HepG2 (cell line): ENCODE data around the gene RBM34. TPM values are rescaled to one million over a fixed set of nuclear protein-coding genes. Genes with fewer than 3 reads are reported as not detected.

Experiments used
- ATAC-seq: fragments of 200-7000 bp; cut with Tn5 transposase; 3 replicates; pipeline ENCODE4 v1.9.1; 2020; ENCODE audit warnings: mild to moderate bottlenecking, moderate library complexity
- BruUV-seq: library from RNA; stranded (reverse); fragments of 400-500 nt; replicated peaks from 2 replicates; lab custom pipeline; 2021; lab: Mats Ljungman, UMichigan
- CTCF ChIA-PET: fragments of 300-600 bp; formaldehyde crosslinking; extraction: SDS; loops from one replicate; lab custom pipeline; 2021; ENCODE audit warnings: low total read pairs, inconsistent platforms, low intra/inter-chr PET ratio; lab: Yijun Ruan, JAX
- POLR2A ChIA-PET: fragments of 350-600 bp; sonication (Branson Sonifier 250); formaldehyde crosslinking; loops from one replicate; lab custom pipeline; 2020; ENCODE audit warnings: antibody characterized with exemption, inconsistent platforms; lab: Yijun Ruan, JAX
- DNase-seq: peaks from one replicate; pipeline ENCODE4 v3.0.0-alpha.2; 2015; ENCODE audit warnings: low spot score
- FAIRE-seq: peaks from 3 replicates; lab custom pipeline; 2011; peaks lifted over from hg19 to GRCh38; lab: Jason Lieb, UNC
- H2AFZ ChIP-seq: one replicate; pipeline ENCODE4 v1.6.1; 2011; ENCODE audit warnings: low read length, inconsistent platforms
- H3K27ac ChIP-seq: fragments of 300-600 bp; 3 replicates; pipeline ENCODE4 v1.8.0; 2011; ENCODE audit warnings: mixed run types, mild to moderate bottlenecking, mixed read lengths, low read length, inconsistent platforms; ENCODE audit not compliant: insufficient read depth; ENCODE audit errors: extremely low read length
- H3K27me3 ChIP-seq, 2 experiments: fragments of 200-600 bp in 1 of 2; 2 replicates in 1 of 2; 3 replicates in 1 of 2; pipeline versions ENCODE4 v1.6.0 to v1.8.0; 2011; ENCODE audit warnings: low read length in 2 of 2, mild to moderate bottlenecking in 2 of 2, moderate library complexity in 2 of 2, inconsistent platforms in 1 of 2; ENCODE audit not compliant: insufficient read depth in 2 of 2, control insufficient read depth in 1 of 2
- H3K36me3 ChIP-seq, 2 experiments: fragments of 200-600 bp in 1 of 2; replicated peaks in 1 of 2; 2 replicates in 1 of 2; 3 replicates in 1 of 2; pipeline versions ENCODE4 v1.5.1 to v1.8.0; 2011; ENCODE audit warnings: low read length in 2 of 2, inconsistent platforms in 1 of 2; ENCODE audit not compliant: insufficient read depth in 2 of 2, control insufficient read depth in 1 of 2
- H3K4me1 ChIP-seq: 2 replicates; pipeline ENCODE4 v1.5.1; 2012; ENCODE audit warnings: low read length, inconsistent platforms; ENCODE audit not compliant: insufficient read depth
- H3K4me2 ChIP-seq: 2 replicates; pipeline ENCODE4 v1.6.0; 2011; ENCODE audit warnings: low read depth, low read length, inconsistent platforms
- H3K4me3 ChIP-seq, 3 experiments: fragments of 200-600 bp in 1 of 3; sonication (generic), shearing (Covaris generic) in 1 of 3; replicated peaks in 1 of 3; 2 replicates each; pipeline ENCODE4 v1.5.1; 2011 to 2016; ENCODE audit warnings: low read length in 3 of 3, inconsistent platforms in 2 of 3, low read depth in 2 of 3, mild to moderate bottlenecking in 2 of 3, control low read depth in 1 of 3, mixed read lengths in 1 of 3; ENCODE audit not compliant: insufficient read depth in 1 of 3
- H3K79me2 ChIP-seq: one replicate; pipeline ENCODE4 v1.6.1; 2011; ENCODE audit warnings: low read length, inconsistent platforms; ENCODE audit not compliant: insufficient read depth
- H3K9ac ChIP-seq: 2 replicates; pipeline ENCODE4 v1.6.0; 2011; ENCODE audit warnings: mild to moderate bottlenecking, low read depth, low read length, inconsistent platforms; ENCODE audit not compliant: insufficient read depth
- H3K9me3 ChIP-seq: 2 replicates; pipeline ENCODE4 v1.5.1; 2012; ENCODE audit warnings: mild to moderate bottlenecking, low read length
- H4K20me1 ChIP-seq: 2 replicates; pipeline ENCODE4 v1.6.0; 2011; ENCODE audit warnings: inconsistent platforms, mild to moderate bottlenecking, low read length, moderate library complexity; ENCODE audit not compliant: insufficient read depth
- ARID4A ChIP-seq: sonication (generic); formaldehyde crosslinking; IDR thresholded peaks from 2 replicates; pipeline ENCODE4 v1.5.0; 2020; ENCODE audit warnings: mild to moderate bottlenecking, missing genetic modification reagents, borderline replicate concordance
- FOXO4 ChIP-seq: sonication (generic); formaldehyde crosslinking; conservative IDR thresholded peaks from 2 replicates; pipeline ENCODE4 v1.8.1; 2023; ENCODE audit warnings: missing genetic modification reagents
- GATAD2A ChIP-seq: IDR thresholded peaks from 2 replicates; pipeline ENCODE4 v1.6.1; 2016
- HNF4A ChIP-seq: sonication (generic); formaldehyde crosslinking; IDR thresholded peaks from 2 replicates; pipeline ENCODE4 v1.4.0; 2020; ENCODE audit warnings: missing genetic modification reagents
- KDM3A ChIP-seq: IDR thresholded peaks from 2 replicates; pipeline ENCODE4 v1.6.1; 2018; ENCODE audit warnings: low read depth, missing compliant biosample characterization
- MED1 ChIP-seq: sonication (generic); formaldehyde crosslinking; IDR thresholded peaks from 2 replicates; pipeline ENCODE4 v1.4.0; 2020; ENCODE audit warnings: missing genetic modification reagents
- NAIF1 ChIP-seq: sonication (generic); formaldehyde crosslinking; IDR thresholded peaks from 2 replicates; pipeline ENCODE4 v1.5.0; 2020; ENCODE audit warnings: mild to moderate bottlenecking, missing genetic modification reagents, borderline replicate concordance
- ONECUT2 ChIP-seq: sonication (generic); formaldehyde crosslinking; IDR thresholded peaks from 2 replicates; pipeline ENCODE4 v1.4.0; 2020; ENCODE audit warnings: missing genetic modification reagents
- PAXIP1 ChIP-seq: sonication (generic); formaldehyde crosslinking; conservative IDR thresholded peaks from 2 replicates; pipeline ENCODE4 v1.4.0; 2020; ENCODE audit warnings: mild to moderate bottlenecking, missing genetic modification reagents, moderate library complexity
- PHF20 ChIP-seq: sonication (generic); formaldehyde crosslinking; IDR thresholded peaks from 2 replicates; pipeline ENCODE4 v1.5.0; 2020; ENCODE audit warnings: mild to moderate bottlenecking, missing genetic modification reagents
- SOX6 ChIP-seq, 2 experiments: fragments of 450-650 bp in 1 of 2; sonication (generic) in 1 of 2; formaldehyde crosslinking in 1 of 2; IDR thresholded peaks; 2 replicates each; pipeline versions ENCODE4 v1.4.0 to v1.6.1; 2017 to 2020; ENCODE audit warnings: antibody characterized with exemption in 1 of 2, mild to moderate bottlenecking in 1 of 2, missing genetic modification reagents in 1 of 2
- ZBTB38 ChIP-seq: sonication (generic); formaldehyde crosslinking; IDR thresholded peaks from 2 replicates; pipeline ENCODE4 v1.5.1; 2020; ENCODE audit warnings: mild to moderate bottlenecking, missing genetic modification reagents
- ZNF704 ChIP-seq: sonication (generic); formaldehyde crosslinking; IDR thresholded peaks from 2 replicates; pipeline ENCODE4 v1.8.1; 2023; ENCODE audit warnings: mild to moderate bottlenecking, inconsistent platforms, moderate library complexity, missing genetic modification reagents, borderline replicate concordance
- ZNF724P ChIP-seq: sonication (generic); formaldehyde crosslinking; IDR thresholded peaks from 2 replicates; pipeline ENCODE4 v1.8.0; 2022; ENCODE audit warnings: missing genetic modification reagents, borderline replicate concordance
- WGBS: methylation state at CpG from one replicate; pipeline ENCODE4 v1.1.6; 2017; ENCODE audit warnings: low lambda C conversion rate; 5-methylcytosine and 5-hydroxymethylcytosine counted together
- in situ Hi-C: cut with HindIII; loops from 2 replicates; pipeline ENCODE4 v1.10.0; 2017; ENCODE audit warnings: low pct_unique_long_range_greater_than_20kb; ENCODE audit not compliant: extremely low pct_ligation_motif_present
- intact Hi-C: fragments of 100-400 bp; cut with micrococcal nuclease; formaldehyde crosslinking; loops from one replicate; pipeline ENCODE4 v1.10.0; 2022; ENCODE audit not compliant: unreplicated experiment
- polyA plus RNA-seq, 8 experiments: library from polyadenylated mRNA; depleted of rRNA in 3 of 8; stranded (reverse) in 7 of 8; unstranded in 1 of 8; fragments of >200 nt; fragmentation: Illumina TruSeq in 4 of 8; extraction: Trizol in 4 of 8; gene quantifications; 2 replicates each; pipeline versions ENCODE4 v1.2.1 to v1.2.3, GENCODE V29; 2011 to 2016; ENCODE audit warnings: low read depth in 4 of 8, missing spikeins in 1 of 8, mixed read lengths in 1 of 8; ENCODE audit not compliant: insufficient read depth in 1 of 8
- total RNA-seq, 5 experiments: library from RNA; depleted of rRNA; stranded (reverse); fragments of >200 nt; fragmentation: Illumina TruSeq; extraction: Trizol; gene quantifications; 2 replicates each; pipeline ENCODE4 v1.2.3, GENCODE V29; 2016; ENCODE audit warnings: low read depth in 1 of 5

Gene RBM34
- total and polyA plus RNA-seq, 2 of the 13 experiments (the other 11 are each of a cell fraction or from before 2014, with no cell fraction given): 34.7 to 73.0 TPM

GRCh38 chr1:235145639-235146038, 15.4 kb downstream of the RBM34 start:
- ATAC-seq (peak; percentile 91), FAIRE-seq (peak; percentile 39), DNase-seq (no peak)
- H2AFZ ChIP-seq: no peak overlapping the region
- intact Hi-C loops (no loop called here), in situ Hi-C loops (no loop called here)
- peak overlapping the region; percentile 54 for H3K27ac ChIP-seq
- no peak overlapping the region for H3K4me3 ChIP-seq
- H3K27me3 ChIP-seq: no peaks in the 10 kb centered on the region
- peaks cover 14% of the 10 kb centered on the region for H3K4me1 ChIP-seq
- ChIA-PET POLR2A (interaction anchor here (1.1 to 2.5 kb wide), 4 partner anchors 8 to 16 kb away, joined by 3 to 9 read pairs (median 6); partner anchors contain the start of genes RBM34 and TOMM20), CTCF (no interaction called here)
- 53% methylated on average over 6 of the region's 6 CpGs for WGBS
- no peaks in the 10 kb centered on the region for H3K9me3 ChIP-seq
- H3K36me3 ChIP-seq: peaks cover 17 to 55% of the 10 kb centered on the region in 2 experiments
- peak overlapping the region; percentile 29; the same call in 1 of the 2 replicates for H3K4me2 ChIP-seq
- no peaks in the 10 kb centered on the region for H4K20me1 ChIP-seq
- no TSS peak for BruUV-seq
- H3K79me2 ChIP-seq: peaks cover 9% of the 10 kb centered on the region
- no peak overlapping the region for H3K9ac ChIP-seq
- TF ChIP-seq ZNF704 (CRISPR knock-in tag) (no peak), PAXIP1 (0 out of 2 replicates have a peak, but pooled peaks have one; percentile 40), KDM3A (CRISPR knock-in tag) (no peak), FOXO4 (no peak), SOX6 (IDR thresholded peaks at IDR 0.05) (no peak), SOX6 (CRISPR knock-in tag; IDR thresholded peaks at IDR 0.05) (peak; percentile 52), PHF20 (CRISPR knock-in tag) (no peak), HNF4A (CRISPR knock-in tag) (peak; percentile 34), MED1 (CRISPR knock-in tag) (0 out of 2 replicates have a peak, but pooled peaks have one; percentile 31), ZBTB38 (peak; percentile 60), ARID4A (CRISPR knock-in tag) (peak; percentile 32; the same call in 1 of the 2 replicates), GATAD2A (CRISPR knock-in tag) (peak; percentile 43; the same call in 1 of the 2 replicates), NAIF1 (CRISPR knock-in tag) (no peak), ZNF724P (no peak), ONECUT2 (CRISPR knock-in tag) (no peak)
